Loucy (cell line): ENCODE measurements around the gene TAF4B.

Experiments
- EZH2phosphoT487 ChIP-seq: fragments of 200-600 bp; IDR thresholded peaks from 2 replicates; pipeline ENCODE4 v1.6.1; 2018; ENCODE audit warnings: antibody characterized with exemption, mild to moderate bottlenecking, moderate library complexity, borderline replicate concordance
- TF ChIP-seq, protein P1 (sequence below): fragments of 200-600 bp; sonication (generic); conservative IDR thresholded peaks from 2 replicates; pipeline ENCODE4 v1.5.1; 2014; ENCODE audit warnings: mild to moderate bottlenecking, antibody characterized with exemption, low read length

DNA sequence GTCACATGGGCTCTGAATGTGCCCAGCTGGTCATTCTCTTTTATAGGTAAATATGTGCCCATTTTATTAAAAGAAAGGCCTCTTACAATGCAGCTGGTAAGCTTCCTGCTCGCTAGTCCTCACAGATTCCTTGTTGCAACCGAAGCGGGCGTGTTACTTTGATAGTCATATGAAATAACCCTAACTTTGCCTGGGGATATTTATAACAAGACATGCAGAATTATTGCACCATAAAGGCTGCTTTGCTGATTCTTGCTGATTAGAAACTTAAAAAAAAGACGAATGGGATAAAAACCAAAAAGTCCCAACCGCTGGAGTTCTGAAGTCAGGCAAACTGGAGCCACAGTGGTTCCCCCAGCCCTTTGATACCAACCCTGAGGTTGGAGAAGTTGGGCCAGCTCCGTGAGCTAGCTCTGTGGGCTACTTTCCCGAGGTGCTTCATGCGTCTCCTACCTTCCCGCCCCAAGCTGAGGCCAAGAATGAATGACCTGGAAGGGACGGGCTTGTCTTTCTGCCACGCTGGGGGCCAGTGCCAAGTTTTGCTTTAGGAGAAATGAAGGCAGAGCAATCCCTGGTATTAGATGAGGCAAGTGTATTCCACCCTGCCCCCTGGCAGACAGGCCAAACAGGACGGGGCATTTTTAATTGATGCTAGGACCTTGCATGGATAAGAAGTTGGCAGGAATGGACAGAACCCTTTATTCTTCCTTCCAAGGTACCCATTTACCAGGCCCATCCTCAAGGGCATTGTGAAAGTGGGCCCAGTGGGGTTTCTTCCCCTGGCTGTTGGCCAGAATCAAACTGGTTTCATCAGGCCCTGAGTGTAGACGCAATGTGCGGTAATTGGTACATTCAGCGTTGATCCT is 181.7 kb downstream of the TAF4B start:
- TF ChIP-seq, protein P1, sequence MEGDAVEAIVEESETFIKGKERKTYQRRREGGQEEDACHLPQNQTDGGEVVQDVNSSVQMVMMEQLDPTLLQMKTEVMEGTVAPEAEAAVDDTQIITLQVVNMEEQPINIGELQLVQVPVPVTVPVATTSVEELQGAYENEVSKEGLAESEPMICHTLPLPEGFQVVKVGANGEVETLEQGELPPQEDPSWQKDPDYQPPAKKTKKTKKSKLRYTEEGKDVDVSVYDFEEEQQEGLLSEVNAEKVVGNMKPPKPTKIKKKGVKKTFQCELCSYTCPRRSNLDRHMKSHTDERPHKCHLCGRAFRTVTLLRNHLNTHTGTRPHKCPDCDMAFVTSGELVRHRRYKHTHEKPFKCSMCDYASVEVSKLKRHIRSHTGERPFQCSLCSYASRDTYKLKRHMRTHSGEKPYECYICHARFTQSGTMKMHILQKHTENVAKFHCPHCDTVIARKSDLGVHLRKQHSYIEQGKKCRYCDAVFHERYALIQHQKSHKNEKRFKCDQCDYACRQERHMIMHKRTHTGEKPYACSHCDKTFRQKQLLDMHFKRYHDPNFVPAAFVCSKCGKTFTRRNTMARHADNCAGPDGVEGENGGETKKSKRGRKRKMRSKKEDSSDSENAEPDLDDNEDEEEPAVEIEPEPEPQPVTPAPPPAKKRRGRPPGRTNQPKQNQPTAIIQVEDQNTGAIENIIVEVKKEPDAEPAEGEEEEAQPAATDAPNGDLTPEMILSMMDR: no peak
- no peak for TF ChIP-seq EZH2phosphoT487
